ENCODE results near the gene ACP6. TPM values are rescaled to one million over a fixed set of nuclear protein-coding genes. Genes with fewer than 3 reads are reported as not detected.

Gene ACP6
- total and polyA plus RNA-seq, 12 donors = 7.4 to 32.6 (median 20.6) TPM

DNA sequence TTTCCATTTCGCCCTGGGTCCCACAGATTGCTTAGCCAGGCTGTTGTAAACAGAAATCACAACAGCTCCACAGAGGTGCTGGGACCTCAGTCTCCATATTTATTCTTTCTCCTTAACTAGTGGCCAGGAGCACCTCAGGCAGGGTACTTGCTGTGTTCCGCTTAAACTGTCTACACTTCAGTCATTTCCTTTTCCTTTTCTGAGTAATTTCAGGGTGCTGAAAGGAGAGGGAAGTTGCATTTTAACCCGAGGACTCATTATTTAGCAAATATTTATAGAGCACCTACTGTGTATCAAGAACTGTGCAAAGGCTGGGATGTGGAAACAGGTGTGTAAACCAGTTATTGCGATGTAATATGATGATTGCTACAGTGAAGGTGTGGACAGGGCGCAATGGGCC is 41.9 kb downstream of the ACP6 start:
- intact Hi-C loops (cut with DNase I) = loop anchor here (5.0 kb wide), 1 partner anchor 131 kb away; no protein-coding TSS in a partner anchor
- 79 to 86% (median 82%) methylated on average over 5 of the region's 5 CpGs for WGBS, 4 donors
- Histone ChIP-seq H3K4me1 (replicated peaks in 1 of 2) (peaks cover 5 to 10% of the 10 kb centered on the region in 2 donors), H3K4me3 (no peak overlapping the region), H3K36me3 (replicated peaks in 1 of 2) (peaks cover 0 to 17% of the 10 kb centered on the region in 2 donors), H3K27ac (no peak overlapping the region), H3K9me3 (replicated peaks in 1 of 3) (no peaks in the 10 kb centered on the region), H3K27me3 (no peaks in the 10 kb centered on the region)
- TF ChIP-seq, protein P1, sequence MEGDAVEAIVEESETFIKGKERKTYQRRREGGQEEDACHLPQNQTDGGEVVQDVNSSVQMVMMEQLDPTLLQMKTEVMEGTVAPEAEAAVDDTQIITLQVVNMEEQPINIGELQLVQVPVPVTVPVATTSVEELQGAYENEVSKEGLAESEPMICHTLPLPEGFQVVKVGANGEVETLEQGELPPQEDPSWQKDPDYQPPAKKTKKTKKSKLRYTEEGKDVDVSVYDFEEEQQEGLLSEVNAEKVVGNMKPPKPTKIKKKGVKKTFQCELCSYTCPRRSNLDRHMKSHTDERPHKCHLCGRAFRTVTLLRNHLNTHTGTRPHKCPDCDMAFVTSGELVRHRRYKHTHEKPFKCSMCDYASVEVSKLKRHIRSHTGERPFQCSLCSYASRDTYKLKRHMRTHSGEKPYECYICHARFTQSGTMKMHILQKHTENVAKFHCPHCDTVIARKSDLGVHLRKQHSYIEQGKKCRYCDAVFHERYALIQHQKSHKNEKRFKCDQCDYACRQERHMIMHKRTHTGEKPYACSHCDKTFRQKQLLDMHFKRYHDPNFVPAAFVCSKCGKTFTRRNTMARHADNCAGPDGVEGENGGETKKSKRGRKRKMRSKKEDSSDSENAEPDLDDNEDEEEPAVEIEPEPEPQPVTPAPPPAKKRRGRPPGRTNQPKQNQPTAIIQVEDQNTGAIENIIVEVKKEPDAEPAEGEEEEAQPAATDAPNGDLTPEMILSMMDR (IDR thresholded peaks at IDR 0.05) = no peak
- TF ChIP-seq POLR2A (IDR thresholded peaks at IDR 0.05) = no peak
- DNase-seq = no peak

DNA sequence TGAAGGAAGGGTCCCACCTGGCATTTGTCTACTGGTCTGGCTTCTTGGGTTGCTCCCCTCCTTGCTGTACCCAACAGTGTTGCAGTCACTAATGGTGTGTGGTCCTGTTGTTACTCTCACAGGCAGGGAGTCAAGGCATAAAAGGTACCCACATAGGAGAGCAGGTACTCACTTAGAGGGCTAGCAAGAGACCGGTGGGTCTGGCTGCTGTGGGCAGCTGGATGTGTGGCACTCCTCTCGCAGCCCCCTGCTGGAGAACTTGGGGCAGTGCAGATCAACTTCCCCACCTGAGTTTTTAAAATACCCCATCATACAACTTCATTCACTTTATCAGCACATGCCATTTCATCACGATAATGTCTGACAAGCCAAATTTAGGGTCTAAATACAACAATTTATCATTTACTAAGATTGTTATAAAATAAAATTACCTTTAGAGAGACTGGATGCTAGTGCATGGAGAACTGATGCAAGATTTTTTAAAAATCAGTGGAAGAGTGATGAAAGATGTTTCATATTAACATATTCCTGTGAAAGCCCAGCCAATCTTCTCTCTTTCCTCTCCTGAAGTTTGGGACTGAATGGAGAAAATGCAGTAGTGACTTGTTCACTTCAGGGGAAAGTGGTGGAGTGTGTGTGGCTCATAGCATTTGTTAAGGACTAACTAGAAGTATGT is 42.8 kb downstream of the ACP6 start:
- no peak for TF ChIP-seq POLR2A (IDR thresholded peaks at IDR 0.05)
- TF ChIP-seq, protein P1 (IDR thresholded peaks at IDR 0.05) = peak; percentile 62 to 92 (median 80)
- no peaks in the 10 kb centered on the region for H3K27me3 ChIP-seq
- no peak overlapping the region for H3K4me3 ChIP-seq
- peaks cover 0 to 18% of the 10 kb centered on the region in 2 donors for H3K36me3 ChIP-seq (replicated peaks in 1 of 2)
- peaks cover 5 to 10% of the 10 kb centered on the region in 2 donors for H3K4me1 ChIP-seq (replicated peaks in 1 of 2)
- intact Hi-C loops (cut with DNase I) = loop anchor here (5.0 kb wide), 1 partner anchor 130 kb away; no protein-coding TSS in a partner anchor
- WGBS, 4 donors = 13 to 29% (median 19%) methylated on average over 3 of the region's 3 CpGs
- DNase-seq = peak; percentile 41 to 72 (median 60)
- H3K27ac ChIP-seq = no peak overlapping the region
- H3K9me3 ChIP-seq (replicated peaks in 1 of 3) = no peaks in the 10 kb centered on the region

DNA sequence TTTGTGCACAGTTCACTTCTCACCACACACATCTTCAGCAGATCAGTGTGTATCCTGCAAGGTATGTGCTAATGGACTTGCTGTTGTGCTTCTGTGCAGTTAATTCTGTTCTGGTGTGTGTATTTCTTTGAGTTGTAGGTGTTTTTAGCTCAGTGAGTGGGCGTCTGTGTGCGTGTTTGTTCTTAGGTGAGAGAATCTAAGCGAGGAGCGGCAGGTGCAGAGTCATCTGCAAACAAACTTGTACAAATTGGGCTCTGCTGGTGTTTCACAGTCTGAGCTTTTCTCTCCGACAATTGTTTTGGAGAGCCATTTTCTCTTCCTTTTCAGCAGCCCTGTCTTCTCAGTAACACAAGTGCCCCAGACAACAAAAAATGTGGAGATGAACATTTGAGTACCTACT is 43.6 kb downstream of the ACP6 start:
- H3K27ac ChIP-seq = no peak overlapping the region
- H3K27me3 ChIP-seq = no peaks in the 10 kb centered on the region
- H3K36me3 ChIP-seq (replicated peaks in 1 of 2) = peaks cover 0 to 18% of the 10 kb centered on the region in 2 donors
- H3K4me3 ChIP-seq = no peak overlapping the region
- intact Hi-C loops (cut with DNase I) = loop anchor here (5.0 kb wide), 1 partner anchor 129 kb away; no protein-coding TSS in a partner anchor
- no peak for TF ChIP-seq POLR2A (IDR thresholded peaks at IDR 0.05)
- WGBS, 4 donors = 90 to 94% (median 93%) methylated on average over 5 of the region's 5 CpGs
- H3K9me3 ChIP-seq (replicated peaks in 1 of 3) = no peaks in the 10 kb centered on the region
- peaks cover 5 to 10% of the 10 kb centered on the region in 2 donors for H3K4me1 ChIP-seq (replicated peaks in 1 of 2)
- DNase-seq = no peak

DNA sequence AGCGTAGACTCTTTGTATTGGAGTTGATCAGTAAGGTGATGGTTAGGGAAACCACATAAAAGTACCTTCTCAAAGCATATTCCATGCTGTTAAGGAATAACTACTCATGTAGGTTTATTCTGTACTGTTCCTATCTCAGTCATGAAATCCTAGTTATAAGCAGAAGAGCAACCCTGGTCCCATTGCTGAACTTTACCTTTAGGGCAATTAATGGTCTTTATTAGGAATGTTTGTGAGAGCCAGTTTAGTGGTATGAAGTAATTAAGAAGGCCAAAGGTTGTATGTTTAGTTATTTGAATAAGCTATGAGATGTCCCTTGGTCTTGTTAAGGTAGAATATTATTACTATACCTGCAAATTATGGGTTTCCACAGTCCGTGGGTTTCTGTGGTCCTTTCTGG is 44.0 kb downstream of the ACP6 start:
- intact Hi-C loops (cut with DNase I) = loop anchor here (5.0 kb wide), 1 partner anchor 129 kb away; no protein-coding TSS in a partner anchor
- no peak overlapping the region for H3K27ac ChIP-seq
- H3K27me3 ChIP-seq = no peaks in the 10 kb centered on the region
- WGBS, 4 donors = 88 to 96% (median 91%) methylated on average over 2 of the region's 2 CpGs
- no peak for DNase-seq
- peaks cover 0 to 18% of the 10 kb centered on the region in 2 donors for H3K36me3 ChIP-seq (replicated peaks in 1 of 2)
- H3K4me1 ChIP-seq (replicated peaks in 1 of 2) = peaks cover 5 to 10% of the 10 kb centered on the region in 2 donors
- H3K4me3 ChIP-seq = no peak overlapping the region
- TF ChIP-seq, protein P1 (IDR thresholded peaks at IDR 0.05) = no peak
- TF ChIP-seq POLR2A (IDR thresholded peaks at IDR 0.05) = no peak
- H3K9me3 ChIP-seq (replicated peaks in 1 of 3) = no peaks in the 10 kb centered on the region
